Gastroesophageal sphincter (tissue), 3 donors: ENCODE results near the gene CDADC1.

Experiments used
- EP300 ChIP-seq: sonication (generic); formaldehyde crosslinking; IDR thresholded peaks from one replicate; pipeline ENCODE4 v1.6.1; 2017; ENCODE audit warnings: antibody characterized with exemption, mild to moderate bottlenecking
- POLR2A ChIP-seq, 2 donors: fragments of 450-650 bp; IDR thresholded peaks; one replicate each; pipeline ENCODE4 v1.6.1; 2017; ENCODE audit warnings: antibody characterized with exemption in 2 of 2, mild to moderate bottlenecking in 2 of 2, moderate library complexity in 1 of 2
- POLR2AphosphoS5 ChIP-seq: sonication (generic); formaldehyde crosslinking; IDR thresholded peaks from one replicate; pipeline ENCODE4 v1.6.1; 2017; ENCODE audit warnings: antibody characterized with exemption
- TF ChIP-seq, protein P1 (sequence below), 4 experiments: fragments of 200-600 bp in 2 of 4; fragments of 450-650 bp in 2 of 4; sonication (generic) in 1 of 4; IDR thresholded peaks; one replicate each; pipeline ENCODE4 v1.5.1; 2017 to 2019; ENCODE audit warnings: antibody characterized with exemption in 4 of 4, mild to moderate bottlenecking in 2 of 4, moderate library complexity in 2 of 4

DNA sequence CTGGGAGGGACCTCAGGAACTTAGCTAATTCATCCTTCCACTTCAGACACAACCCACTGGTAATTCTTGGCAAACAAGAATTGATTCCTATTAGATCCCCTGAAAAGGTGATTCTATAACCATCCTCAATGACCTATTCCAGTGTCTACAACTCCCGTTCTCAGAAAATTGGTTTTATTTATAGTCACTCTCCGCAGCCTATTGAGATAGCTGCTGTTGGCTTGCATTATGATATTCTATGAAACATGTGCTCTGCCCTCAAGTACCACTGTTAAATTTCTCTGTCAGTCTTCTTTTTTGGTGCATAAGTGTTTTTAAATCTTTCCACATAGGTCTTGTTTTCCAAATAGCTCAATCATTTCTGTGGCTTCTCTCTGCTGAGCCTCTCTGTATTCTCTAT lies 75.0 kb downstream of the CDADC1 start:
- TF ChIP-seq POLR2A (IDR thresholded peaks at IDR 0.05) (no peak), EP300 (no peak), POLR2AphosphoS5 (no peak)
- TF ChIP-seq, protein P1, sequence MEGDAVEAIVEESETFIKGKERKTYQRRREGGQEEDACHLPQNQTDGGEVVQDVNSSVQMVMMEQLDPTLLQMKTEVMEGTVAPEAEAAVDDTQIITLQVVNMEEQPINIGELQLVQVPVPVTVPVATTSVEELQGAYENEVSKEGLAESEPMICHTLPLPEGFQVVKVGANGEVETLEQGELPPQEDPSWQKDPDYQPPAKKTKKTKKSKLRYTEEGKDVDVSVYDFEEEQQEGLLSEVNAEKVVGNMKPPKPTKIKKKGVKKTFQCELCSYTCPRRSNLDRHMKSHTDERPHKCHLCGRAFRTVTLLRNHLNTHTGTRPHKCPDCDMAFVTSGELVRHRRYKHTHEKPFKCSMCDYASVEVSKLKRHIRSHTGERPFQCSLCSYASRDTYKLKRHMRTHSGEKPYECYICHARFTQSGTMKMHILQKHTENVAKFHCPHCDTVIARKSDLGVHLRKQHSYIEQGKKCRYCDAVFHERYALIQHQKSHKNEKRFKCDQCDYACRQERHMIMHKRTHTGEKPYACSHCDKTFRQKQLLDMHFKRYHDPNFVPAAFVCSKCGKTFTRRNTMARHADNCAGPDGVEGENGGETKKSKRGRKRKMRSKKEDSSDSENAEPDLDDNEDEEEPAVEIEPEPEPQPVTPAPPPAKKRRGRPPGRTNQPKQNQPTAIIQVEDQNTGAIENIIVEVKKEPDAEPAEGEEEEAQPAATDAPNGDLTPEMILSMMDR (IDR thresholded peaks at IDR 0.05), result no peak
